Measurements from ENCODE around the gene NCLN. TPM values are rescaled to one million over a fixed set of nuclear protein-coding genes. Genes with fewer than 3 reads are reported as not detected.
"Not testable (repeated sequence)": the region's sequence is repeated elsewhere in the genome, so short reads cannot be mapped to it uniquely, and the experiment has no call there.

Gene NCLN
- total RNA-seq, 2 donors from 2014 or later: 29.4 to 40.4 TPM

- ATAC-seq (ENCODE audit: insufficient number of reproducible peaks, low FRiP score, low read depth) (no peak), DNase-seq (ENCODE audit: low spot score) (no peak)
- H3K36me3 ChIP-seq: peaks cover 10% of the 10 kb centered on the region
- peaks cover 10 to 19% of the 10 kb centered on the region in 2 donors for H3K4me1 ChIP-seq (ENCODE audit: control insufficient read depth in 1 of 2, low read depth in 2 of 2)
- TF ChIP-seq, protein P1, sequence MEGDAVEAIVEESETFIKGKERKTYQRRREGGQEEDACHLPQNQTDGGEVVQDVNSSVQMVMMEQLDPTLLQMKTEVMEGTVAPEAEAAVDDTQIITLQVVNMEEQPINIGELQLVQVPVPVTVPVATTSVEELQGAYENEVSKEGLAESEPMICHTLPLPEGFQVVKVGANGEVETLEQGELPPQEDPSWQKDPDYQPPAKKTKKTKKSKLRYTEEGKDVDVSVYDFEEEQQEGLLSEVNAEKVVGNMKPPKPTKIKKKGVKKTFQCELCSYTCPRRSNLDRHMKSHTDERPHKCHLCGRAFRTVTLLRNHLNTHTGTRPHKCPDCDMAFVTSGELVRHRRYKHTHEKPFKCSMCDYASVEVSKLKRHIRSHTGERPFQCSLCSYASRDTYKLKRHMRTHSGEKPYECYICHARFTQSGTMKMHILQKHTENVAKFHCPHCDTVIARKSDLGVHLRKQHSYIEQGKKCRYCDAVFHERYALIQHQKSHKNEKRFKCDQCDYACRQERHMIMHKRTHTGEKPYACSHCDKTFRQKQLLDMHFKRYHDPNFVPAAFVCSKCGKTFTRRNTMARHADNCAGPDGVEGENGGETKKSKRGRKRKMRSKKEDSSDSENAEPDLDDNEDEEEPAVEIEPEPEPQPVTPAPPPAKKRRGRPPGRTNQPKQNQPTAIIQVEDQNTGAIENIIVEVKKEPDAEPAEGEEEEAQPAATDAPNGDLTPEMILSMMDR (IDR thresholded peaks at IDR 0.05): no peak
- no peaks in the 10 kb centered on the region for H3K27me3 ChIP-seq (replicated peaks; ENCODE audit: insufficient read depth)
- H3K27ac ChIP-seq: no peak overlapping the region
- H3K9me3 ChIP-seq: no peaks in the 10 kb centered on the region
- H3K4me3 ChIP-seq: no peak overlapping the region
These were observed 4.7 kb downstream of the NCLN start for GRCh38 chr19:3190470-3190770.

GRCh38 chr19:3190921-3191805, 5.4 kb downstream of the NCLN start:
- ATAC-seq (ENCODE audit: insufficient number of reproducible peaks, low FRiP score, low read depth) (no peak), DNase-seq (ENCODE audit: low spot score) (no peak)
- no peaks in the 10 kb centered on the region for H3K27me3 ChIP-seq (replicated peaks; ENCODE audit: insufficient read depth)
- H3K9me3 ChIP-seq: no peaks in the 10 kb centered on the region
- TF ChIP-seq, protein P1 (IDR thresholded peaks at IDR 0.05): no peak
- no peak overlapping the region for H3K4me3 ChIP-seq
- peaks cover 10 to 19% of the 10 kb centered on the region in 2 donors for H3K4me1 ChIP-seq (ENCODE audit: control insufficient read depth in 1 of 2, low read depth in 2 of 2)
- no peak overlapping the region for H3K27ac ChIP-seq
- H3K36me3 ChIP-seq: peaks cover 10% of the 10 kb centered on the region

DNA sequence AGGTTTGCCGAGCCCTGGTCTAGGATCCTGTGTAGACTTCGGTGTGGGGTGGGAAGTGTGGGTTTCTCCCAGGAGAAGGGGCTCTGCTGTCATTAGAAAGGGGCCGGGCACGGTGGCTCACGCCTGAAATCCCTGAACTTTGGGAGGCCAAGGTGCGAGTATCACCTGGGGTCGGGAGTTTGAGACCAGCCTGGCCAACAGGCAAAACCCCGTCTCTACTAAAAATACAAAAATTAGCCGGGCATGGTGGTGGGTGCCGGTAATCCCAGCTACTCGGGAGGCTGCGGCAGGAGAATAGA, 6.0 kb downstream of the NCLN start:
- not testable (repeated sequence) for DNase-seq (ENCODE audit: low spot score); H3K4me3 ChIP-seq; H3K27ac ChIP-seq; ATAC-seq (ENCODE audit: insufficient number of reproducible peaks, low FRiP score, low read depth); H3K9me3 ChIP-seq; H3K27me3 ChIP-seq (replicated peaks; ENCODE audit: insufficient read depth)
- H3K36me3 ChIP-seq: peaks cover 13% of the 10 kb centered on the region
- peaks cover 6 to 14% of the 10 kb centered on the region in 2 donors for H3K4me1 ChIP-seq (ENCODE audit: control insufficient read depth in 1 of 2, low read depth in 2 of 2)

GRCh38 chr19:3192228-3192635, 6.5 kb downstream of the NCLN start:
- ATAC-seq (ENCODE audit: insufficient number of reproducible peaks, low FRiP score, low read depth) (no peak), DNase-seq (ENCODE audit: low spot score) (no peak)
- Histone ChIP-seq H3K4me3 (no peak overlapping the region), H3K9me3 (no peaks in the 10 kb centered on the region), H3K27ac (no peak overlapping the region), H3K36me3 (peaks cover 14% of the 10 kb centered on the region), H3K27me3 (replicated peaks; ENCODE audit: insufficient read depth) (no peaks in the 10 kb centered on the region), H3K4me1 (ENCODE audit: control insufficient read depth in 1 of 2, low read depth in 2 of 2) (peaks cover 1 to 9% of the 10 kb centered on the region in 2 donors)
- TF ChIP-seq, protein P1 (IDR thresholded peaks at IDR 0.05): no peak

GRCh38 chr19:3192684-3193083, 7.0 kb downstream of the NCLN start:
- TF ChIP-seq, protein P1 (IDR thresholded peaks at IDR 0.05): no peak
- Histone ChIP-seq H3K4me1 (ENCODE audit: control insufficient read depth in 1 of 2, low read depth in 2 of 2) (peaks cover 0 to 5% of the 10 kb centered on the region in 2 donors), H3K4me3 (no peak overlapping the region), H3K9me3 (no peaks in the 10 kb centered on the region), H3K27ac (no peak overlapping the region), H3K36me3 (peaks cover 14% of the 10 kb centered on the region), H3K27me3 (replicated peaks; ENCODE audit: insufficient read depth) (no peaks in the 10 kb centered on the region)
- DNase-seq (ENCODE audit: low spot score) (no peak), ATAC-seq (ENCODE audit: insufficient number of reproducible peaks, low FRiP score, low read depth) (no peak)
